A673 (cell line): ENCODE measurements around the gene YOD1.

Source experiments
- EZH2 ChIP-seq: fragments of 200-600 bp; sonication (generic); IDR thresholded peaks from 2 replicates; pipeline ENCODE4 v1.6.1; 2017; ENCODE audit warnings: borderline replicate concordance, low read depth, mild to moderate bottlenecking, mixed read lengths, antibody characterized with exemption, low read length; ENCODE audit not compliant: poor library complexity, severe bottlenecking
- TF ChIP-seq, protein P1 (sequence below): fragments of 300-800, 200-600 bp; sonication (generic); conservative IDR thresholded peaks from 2 replicates; pipeline ENCODE4 v1.5.1; 2017; ENCODE audit warnings: low read depth, mild to moderate bottlenecking, antibody characterized with exemption, low read length, moderate library complexity, mixed read lengths

DNA sequence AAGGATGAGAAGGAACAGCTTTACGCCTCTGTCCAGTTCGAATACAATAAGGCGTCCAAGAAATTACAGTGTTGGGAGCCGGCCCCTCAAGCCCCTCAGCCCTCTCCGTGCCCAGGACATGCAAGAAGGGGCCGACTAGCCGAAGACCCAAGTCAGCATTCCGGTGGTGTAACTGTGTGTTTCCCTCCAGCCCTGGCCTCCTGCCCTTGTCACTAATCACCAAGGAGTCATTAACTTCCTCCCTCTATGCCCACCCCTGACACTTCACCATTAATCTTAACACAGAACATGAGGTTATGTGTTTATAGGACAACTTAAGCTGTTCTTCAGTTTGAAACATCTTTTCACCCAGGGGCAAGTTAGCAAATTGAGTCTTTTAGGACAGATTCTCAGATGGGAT is 21.2 kb upstream of the YOD1 start:
- TF ChIP-seq, protein P1, sequence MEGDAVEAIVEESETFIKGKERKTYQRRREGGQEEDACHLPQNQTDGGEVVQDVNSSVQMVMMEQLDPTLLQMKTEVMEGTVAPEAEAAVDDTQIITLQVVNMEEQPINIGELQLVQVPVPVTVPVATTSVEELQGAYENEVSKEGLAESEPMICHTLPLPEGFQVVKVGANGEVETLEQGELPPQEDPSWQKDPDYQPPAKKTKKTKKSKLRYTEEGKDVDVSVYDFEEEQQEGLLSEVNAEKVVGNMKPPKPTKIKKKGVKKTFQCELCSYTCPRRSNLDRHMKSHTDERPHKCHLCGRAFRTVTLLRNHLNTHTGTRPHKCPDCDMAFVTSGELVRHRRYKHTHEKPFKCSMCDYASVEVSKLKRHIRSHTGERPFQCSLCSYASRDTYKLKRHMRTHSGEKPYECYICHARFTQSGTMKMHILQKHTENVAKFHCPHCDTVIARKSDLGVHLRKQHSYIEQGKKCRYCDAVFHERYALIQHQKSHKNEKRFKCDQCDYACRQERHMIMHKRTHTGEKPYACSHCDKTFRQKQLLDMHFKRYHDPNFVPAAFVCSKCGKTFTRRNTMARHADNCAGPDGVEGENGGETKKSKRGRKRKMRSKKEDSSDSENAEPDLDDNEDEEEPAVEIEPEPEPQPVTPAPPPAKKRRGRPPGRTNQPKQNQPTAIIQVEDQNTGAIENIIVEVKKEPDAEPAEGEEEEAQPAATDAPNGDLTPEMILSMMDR = no peak
- no peak for TF ChIP-seq EZH2
